GM21619 (cell line): ENCODE results near the gene AMDHD2.
A peak's percentile ranks its signal among the peaks of the same experiment; 100 is the strongest.
"Not testable (repeated sequence)": the region's sequence is repeated elsewhere in the genome, so short reads cannot be mapped to it uniquely, and the experiment has no call there.

ENCODE experiments used
- ATAC-seq: cut with Tn5 transposase; IDR thresholded peaks from one replicate; pipeline ENCODE4 v1.9.1; 2021; ENCODE audit not compliant: unreplicated experiment

AMDHD2 gene

DNA sequence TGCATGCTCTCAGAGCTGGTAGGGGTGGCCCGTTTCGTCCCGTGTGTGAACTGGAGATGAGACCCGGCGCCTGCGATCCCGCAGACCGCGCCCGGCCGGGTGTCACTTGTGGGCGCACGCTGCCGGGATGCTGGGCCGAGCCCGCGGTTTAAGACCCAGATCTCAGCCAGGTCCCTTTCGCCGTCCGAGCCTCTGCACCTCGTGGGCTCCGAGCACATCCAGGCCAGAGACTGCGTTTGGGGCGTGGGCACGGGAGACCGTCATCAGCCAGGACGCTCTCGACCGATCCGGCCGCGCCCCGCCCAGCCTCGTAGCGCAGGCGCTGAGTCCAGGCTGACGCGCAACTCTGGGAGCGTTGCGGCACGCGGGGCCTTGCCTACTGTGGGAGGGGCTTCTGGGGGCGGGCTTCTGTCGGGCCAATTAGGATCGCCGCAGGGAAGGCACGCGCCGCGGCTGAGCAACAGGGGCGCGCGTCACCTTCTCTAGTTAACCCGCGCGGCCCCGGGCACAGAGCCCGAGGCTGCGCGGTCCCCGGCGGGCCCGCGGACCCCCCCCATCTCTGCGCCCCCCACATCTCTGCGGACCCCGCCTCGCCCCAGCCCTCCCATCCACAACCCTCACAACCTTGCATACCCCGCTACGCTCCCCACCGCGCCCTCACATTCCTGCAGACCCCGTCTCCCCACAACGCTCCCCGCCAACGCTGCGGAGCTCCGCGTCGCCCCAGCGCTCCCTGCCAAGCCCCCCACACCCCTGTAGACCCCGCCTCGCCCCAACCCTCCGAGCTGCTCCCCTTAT is 11.7 kb downstream of the AMDHD2 start:
- ATAC-seq = peak; percentile 76

DNA sequence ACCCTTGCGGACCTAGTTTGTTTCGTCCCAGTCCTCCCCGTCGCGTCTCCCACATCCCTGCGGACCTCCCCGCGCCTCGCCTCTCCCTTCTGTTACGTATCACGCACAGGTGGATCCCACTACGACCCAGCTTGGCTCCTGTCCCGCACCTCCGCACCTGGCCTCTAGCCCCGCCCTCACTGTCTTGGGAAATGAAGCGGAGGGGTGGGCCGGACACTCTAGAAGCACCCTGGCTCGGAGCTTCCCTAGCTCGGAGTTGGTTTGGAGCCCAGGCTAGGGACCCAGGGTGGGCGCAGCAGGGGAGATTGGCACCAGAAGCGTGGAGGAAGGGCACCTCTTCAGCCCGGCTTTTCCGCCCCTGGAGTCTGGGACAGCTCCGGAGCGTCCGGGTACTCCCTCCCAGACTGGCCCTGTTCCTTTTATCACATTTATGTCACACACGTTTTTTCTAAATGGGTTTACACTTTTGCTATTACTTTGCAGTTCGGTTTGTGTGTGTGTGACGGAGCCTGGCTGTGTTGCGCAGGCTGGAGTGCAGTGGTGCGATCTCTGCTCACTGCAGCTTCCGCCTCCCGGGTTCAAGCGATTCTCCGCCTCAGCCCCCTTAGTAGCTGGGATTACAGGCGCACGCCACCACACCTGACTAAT is 12.4 kb downstream of the AMDHD2 start:
- ATAC-seq = no peak

GRCh38 chr16:2533142-2533755 is 13.1 kb downstream of the AMDHD2 start:
- not testable (repeated sequence) for ATAC-seq

- no peak for ATAC-seq
These were observed 13.7 kb downstream of the AMDHD2 start for GRCh38 chr16:2533912-2534311.

DNA sequence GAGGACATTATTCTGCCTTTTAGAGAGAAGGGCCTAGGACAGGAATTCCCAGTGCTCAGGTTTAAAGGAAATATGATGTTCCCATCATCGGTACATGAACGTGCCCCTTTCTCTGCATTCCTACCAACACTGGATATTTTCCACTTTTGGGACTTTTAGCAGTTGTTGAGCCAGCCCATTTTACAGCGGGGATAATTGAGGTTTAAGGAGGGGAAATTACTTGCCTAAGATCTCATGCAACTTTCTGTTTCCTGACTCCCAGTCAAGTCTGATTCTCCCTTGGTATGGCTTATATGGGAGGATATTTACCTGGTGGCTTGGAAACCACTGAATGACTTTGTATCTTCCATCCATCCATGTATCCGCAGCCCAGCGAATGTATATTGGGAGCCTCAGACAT is 14.2 kb downstream of the AMDHD2 start:
- not testable (repeated sequence) for ATAC-seq

DNA sequence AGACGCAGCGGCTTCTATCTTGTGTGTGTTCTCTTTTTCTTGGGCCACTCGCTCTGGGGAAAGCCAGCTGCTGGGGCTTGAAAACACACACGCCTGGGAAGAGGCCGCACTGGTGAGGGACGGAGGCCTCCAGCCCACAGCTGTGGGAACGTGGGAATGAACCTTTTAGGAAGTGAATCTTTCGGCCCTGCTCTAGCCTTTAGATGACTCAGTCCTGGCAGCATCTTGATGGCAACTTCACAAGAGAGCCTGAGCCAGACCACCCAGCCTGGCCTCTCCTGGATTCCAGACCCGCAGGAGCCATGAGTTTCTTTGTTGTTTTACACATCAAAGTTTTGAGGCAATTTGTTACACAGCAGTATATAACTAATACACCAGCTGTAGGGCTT is 15.4 kb downstream of the AMDHD2 start:
- no peak for ATAC-seq

GRCh38 chr16:2537451-2538379 is 17.5 kb downstream of the AMDHD2 start, which contains the start of gene PDPK1:
Gene PDPK1, plus strand, starts transcription at chr16:2538021. Its CDS starts 92 bp downstream, at chr16:2538113.
- ATAC-seq = peak; percentile 82

DNA sequence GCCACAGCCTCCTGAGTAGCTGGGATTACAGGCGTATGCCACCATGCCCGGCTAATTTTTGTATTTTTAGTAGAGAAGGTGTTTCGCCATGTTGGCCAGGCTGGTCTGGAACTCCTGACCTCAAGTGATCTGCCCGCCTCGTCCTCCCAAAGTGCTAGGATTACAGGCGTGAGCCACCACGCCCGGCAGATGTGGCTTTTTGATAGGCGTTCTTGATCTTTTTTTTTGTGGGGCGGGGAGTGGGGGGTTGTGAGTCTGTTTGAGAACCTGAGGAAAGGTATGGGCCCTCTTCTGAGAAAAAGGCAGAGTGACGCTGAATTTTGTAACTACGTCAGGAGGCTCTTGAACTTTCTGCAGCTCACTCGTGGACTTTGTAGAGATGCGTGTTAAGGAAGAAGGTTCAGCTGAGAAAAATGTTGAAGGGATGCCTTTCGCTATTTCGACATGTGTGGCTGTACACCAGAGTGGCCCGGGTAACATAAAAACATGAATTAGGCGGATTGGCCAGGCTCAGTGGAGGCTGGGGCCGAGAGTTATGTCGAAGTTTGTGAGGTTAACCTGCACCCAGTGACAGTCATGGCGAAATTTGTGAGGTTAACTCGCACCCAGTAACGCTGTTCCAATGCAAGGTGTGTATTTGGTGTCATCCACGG is 19.1 kb downstream of the AMDHD2 start:
- ATAC-seq = not testable (repeated sequence)

GRCh38 chr16:2539845-2540458 is 19.8 kb downstream of the AMDHD2 start:
- ATAC-seq = not testable (repeated sequence)

DNA sequence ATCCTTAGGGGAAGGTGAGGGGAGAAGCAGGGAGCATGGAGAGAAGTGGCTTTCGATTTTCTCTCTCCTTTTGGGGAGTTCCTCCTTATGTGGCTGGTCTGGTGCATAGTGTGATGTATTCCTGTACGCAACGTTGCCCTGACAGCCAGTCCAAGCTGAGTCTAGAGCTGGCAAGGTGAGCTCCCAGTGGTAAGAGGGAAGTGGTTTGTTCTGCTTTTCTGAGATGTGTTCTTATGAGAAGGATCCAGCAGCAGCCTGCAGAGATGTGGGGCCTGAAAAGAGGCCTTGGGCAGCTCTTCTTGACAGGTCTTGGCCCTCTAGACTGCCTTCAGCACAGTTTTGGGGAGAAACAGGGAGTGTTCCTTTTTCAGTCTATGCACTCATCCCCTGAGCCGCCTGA is 20.7 kb downstream of the AMDHD2 start:
- ATAC-seq = not testable (repeated sequence)

- not testable (repeated sequence) for ATAC-seq
These were observed 21.2 kb downstream of the AMDHD2 start for GRCh38 chr16:2541409-2541808.

DNA sequence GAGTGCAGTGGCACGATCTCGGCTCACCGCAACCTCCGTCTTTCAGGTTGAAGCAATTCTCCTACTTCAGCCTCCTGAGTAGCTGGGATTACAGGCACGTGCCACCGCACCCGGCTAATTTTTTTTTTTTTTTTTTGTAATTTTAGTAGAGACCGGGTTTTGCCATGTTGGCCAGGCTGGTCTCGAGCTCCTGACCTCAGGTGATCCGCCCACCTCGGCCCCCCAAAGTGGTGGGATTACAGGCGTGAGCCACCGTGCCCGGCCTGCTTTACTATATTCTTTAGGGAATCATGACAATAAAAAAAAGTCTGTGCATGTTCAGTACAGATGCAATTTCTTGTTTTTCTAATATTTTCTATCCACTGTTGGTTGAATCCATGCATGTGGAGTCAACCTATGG is 23.6 kb downstream of the AMDHD2 start:
- not testable (repeated sequence) for ATAC-seq

DNA sequence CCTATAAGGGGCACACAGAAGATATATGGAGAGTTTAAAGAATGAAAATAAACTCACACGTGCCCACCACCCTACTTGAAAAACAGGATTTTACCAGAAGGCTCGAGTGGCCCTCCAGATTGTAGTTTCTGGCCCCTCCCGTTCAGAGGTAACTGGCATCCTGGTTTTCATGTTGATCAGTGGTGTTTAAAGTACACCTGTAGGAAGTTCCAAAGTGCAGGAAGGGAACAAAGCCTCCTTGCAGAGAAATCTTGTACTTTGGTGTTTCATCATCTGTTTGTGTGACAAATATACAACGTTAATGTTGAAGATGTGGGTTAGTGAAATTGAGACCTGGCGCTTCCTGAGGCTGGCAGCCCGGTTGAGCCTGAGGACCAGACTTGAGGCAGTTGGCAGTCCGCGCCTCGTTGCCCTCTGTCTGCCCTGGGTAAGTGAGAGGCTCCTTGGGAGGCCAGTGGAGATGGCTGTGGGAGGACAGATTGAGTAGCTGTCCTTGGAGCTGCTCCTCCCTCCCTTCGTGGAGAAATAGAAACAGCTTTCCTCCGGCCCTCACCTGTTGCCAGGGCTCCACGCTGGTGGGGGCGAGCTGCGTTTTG is 30.2 kb downstream of the AMDHD2 start:
- not testable (repeated sequence) for ATAC-seq

GRCh38 chr16:2551420-2551889 is 31.3 kb downstream of the AMDHD2 start:
- ATAC-seq = not testable (repeated sequence)

- ATAC-seq = not testable (repeated sequence)
These were observed 34.7 kb downstream of the AMDHD2 start for GRCh38 chr16:2554709-2555425.

DNA sequence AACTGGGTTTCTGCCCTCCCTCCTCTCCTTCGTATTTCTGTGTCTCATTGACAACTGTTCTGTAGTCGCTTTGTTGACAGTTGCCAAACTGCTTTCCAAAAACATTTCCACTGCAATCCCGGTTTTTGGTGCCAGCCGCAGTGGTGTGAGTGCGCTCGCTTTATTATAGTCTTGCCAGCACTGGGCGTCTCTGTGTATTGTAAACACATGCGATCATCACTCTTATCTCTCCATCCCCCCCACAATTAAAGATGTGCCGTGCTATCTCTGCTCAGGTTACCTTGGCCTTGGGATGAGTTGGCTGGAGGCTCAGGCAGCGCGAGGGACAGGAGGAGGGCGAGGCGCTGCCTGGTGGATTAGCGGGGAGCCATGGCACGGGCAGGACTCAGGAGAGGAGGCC is 37.0 kb downstream of the AMDHD2 start:
- not testable (repeated sequence) for ATAC-seq

GRCh38 chr16:2560131-2560797 is 40.1 kb downstream of the AMDHD2 start:
- ATAC-seq = not testable (repeated sequence)

DNA sequence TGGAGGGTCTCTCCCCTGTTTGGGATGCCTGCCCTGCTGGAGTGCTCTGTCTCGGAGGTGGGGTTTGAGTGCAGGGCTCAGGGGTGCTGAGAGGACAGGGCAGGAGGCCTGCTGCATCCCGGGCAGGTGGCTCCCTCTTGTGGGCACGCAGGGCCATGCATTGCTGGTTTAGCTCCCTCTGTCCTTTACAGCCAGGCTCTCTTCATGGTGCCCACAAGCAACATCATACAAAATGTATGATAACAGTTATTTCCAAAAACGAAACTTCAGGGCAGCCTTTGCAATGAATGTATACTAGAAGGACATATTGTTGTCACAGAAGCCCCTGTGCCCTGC is 40.6 kb downstream of the AMDHD2 start:
- not testable (repeated sequence) for ATAC-seq
